Activated naive CD4-positive, alpha-beta T cell treated with anti-CD3 and anti-CD28 coated beads, Interleukin-2, amount 10 ng/mL, durations not matched to agents 7 days and 5 days (primary cell): ENCODE results near the gene ALDH5A1.

Source experiments
- CTCF ChIA-PET: fragments of 350-600 bp; sonication (Branson Sonifier 250); formaldehyde crosslinking; loops from one replicate; lab custom pipeline; 2021; ENCODE audit warnings: antibody characterized with exemption; lab: Charles Lee
- DNase-seq: peaks from one replicate; pipeline ENCODE4 v3.0.0-alpha.2; 2020
- H3K27ac Mint-ChIP-seq: one replicate; pipeline ENCODE4 v1.8.0; 2021; ENCODE audit warnings: mild to moderate bottlenecking, moderate library complexity, mixed read lengths
- H3K27me3 Mint-ChIP-seq: one replicate; pipeline ENCODE4 v1.8.0; 2021; ENCODE audit warnings: mild to moderate bottlenecking, mixed read lengths
- H3K36me3 Mint-ChIP-seq: one replicate; pipeline ENCODE4 v1.8.0; 2021; ENCODE audit warnings: mixed read lengths
- H3K4me1 Mint-ChIP-seq: one replicate; pipeline ENCODE4 v1.8.0; 2021; ENCODE audit warnings: mixed read lengths
- H3K4me3 Mint-ChIP-seq: one replicate; pipeline ENCODE4 v1.8.0; 2021; ENCODE audit warnings: mild to moderate bottlenecking, moderate library complexity, mixed read lengths
- H3K9me3 Mint-ChIP-seq: one replicate; pipeline ENCODE4 v1.8.0; 2021; ENCODE audit warnings: mixed read lengths

ALDH5A1 gene

GRCh38 chr6:24494821-24495795 lies at the start of gene ALDH5A1:
TSS of gene ALDH5A1 (plus strand) at chr6:24494969. CDS start at chr6:24494997, 28 bp downstream.
- H3K36me3 Mint-ChIP-seq = peaks cover 5% of the 10 kb centered on the region
- H3K4me3 Mint-ChIP-seq = peak within 1 kb of the TSS; percentile 74
- DNase-seq = peak; percentile 85
- H3K9me3 Mint-ChIP-seq = peaks cover 5% of the 10 kb centered on the region
- peaks cover 12% of the 10 kb centered on the region for H3K27me3 Mint-ChIP-seq
- CTCF ChIA-PET = interaction anchor here (0.6 to 5.0 kb wide), 19 partner anchors 9 to 596 kb away, joined by 3 to 25 read pairs (median 4); no protein-coding TSS in a partner anchor
- peak within 1 kb of the TSS; percentile 58 for H3K27ac Mint-ChIP-seq
- H3K4me1 Mint-ChIP-seq = peaks cover 16% of the 10 kb centered on the region

GRCh38 chr6:24445704-24446103 lies 49.1 kb upstream of the ALDH5A1 start:
- Mint-ChIP-seq H3K4me1 (no peaks in the 10 kb centered on the region), H3K9me3 (no peaks in the 10 kb centered on the region), H3K27me3 (no peaks in the 10 kb centered on the region), H3K36me3 (no peaks in the 10 kb centered on the region), H3K4me3 (no peak overlapping the region), H3K27ac (no peak overlapping the region)
- CTCF ChIA-PET = no interaction called here
- no peak for DNase-seq

- Mint-ChIP-seq H3K9me3 (no peaks in the 10 kb centered on the region), H3K4me1 (no peaks in the 10 kb centered on the region), H3K27me3 (no peaks in the 10 kb centered on the region), H3K27ac (no peak overlapping the region), H3K4me3 (no peak overlapping the region), H3K36me3 (no peaks in the 10 kb centered on the region)
- DNase-seq = no peak
- CTCF ChIA-PET = no interaction called here
Observed at GRCh38 chr6:24446670-24447069, 48.1 kb upstream of the ALDH5A1 start.

- Mint-ChIP-seq H3K36me3 (no peaks in the 10 kb centered on the region), H3K27ac (no peak overlapping the region), H3K4me3 (no peak overlapping the region), H3K9me3 (no peaks in the 10 kb centered on the region), H3K27me3 (no peaks in the 10 kb centered on the region), H3K4me1 (no peaks in the 10 kb centered on the region)
- CTCF ChIA-PET = no interaction called here
- DNase-seq = no peak
Observed at GRCh38 chr6:24448396-24448795, 46.4 kb upstream of the ALDH5A1 start.

- DNase-seq = no peak
Observed at GRCh38 chr6:24448828-24449525, 45.8 kb upstream of the ALDH5A1 start.

GRCh38 chr6:24451581-24452388 lies 43.0 kb upstream of the ALDH5A1 start:
- H3K36me3 Mint-ChIP-seq = no peaks in the 10 kb centered on the region
- no peak overlapping the region for H3K27ac Mint-ChIP-seq
- no peaks in the 10 kb centered on the region for H3K9me3 Mint-ChIP-seq
- no peaks in the 10 kb centered on the region for H3K4me1 Mint-ChIP-seq
- H3K27me3 Mint-ChIP-seq = no peaks in the 10 kb centered on the region
- no peak overlapping the region for H3K4me3 Mint-ChIP-seq
- no peak for DNase-seq
- CTCF ChIA-PET = no interaction called here

More at GRCh38 chr6:24448828-24449525, 45.8 kb upstream of the ALDH5A1 start:
- Mint-ChIP-seq H3K27me3 (no peaks in the 10 kb centered on the region), H3K4me3 (no peak overlapping the region), H3K36me3 (no peaks in the 10 kb centered on the region), H3K4me1 (no peaks in the 10 kb centered on the region), H3K27ac (no peak overlapping the region), H3K9me3 (no peaks in the 10 kb centered on the region)
- CTCF ChIA-PET = no interaction called here

GRCh38 chr6:24453921-24454320 lies 40.8 kb upstream of the ALDH5A1 start:
- no peaks in the 10 kb centered on the region for H3K9me3 Mint-ChIP-seq
- H3K36me3 Mint-ChIP-seq = no peaks in the 10 kb centered on the region

GRCh38 chr6:24454452-24454851 lies 40.3 kb upstream of the ALDH5A1 start:
- Mint-ChIP-seq H3K9me3 (no peaks in the 10 kb centered on the region), H3K27me3 (no peaks in the 10 kb centered on the region), H3K4me3 (no peak overlapping the region), H3K4me1 (no peaks in the 10 kb centered on the region), H3K36me3 (no peaks in the 10 kb centered on the region), H3K27ac (no peak overlapping the region)
- CTCF ChIA-PET = no interaction called here
- no peak for DNase-seq

More at GRCh38 chr6:24453921-24454320, 40.8 kb upstream of the ALDH5A1 start:
- CTCF ChIA-PET = no interaction called here
- Mint-ChIP-seq H3K27me3 (no peaks in the 10 kb centered on the region), H3K4me1 (no peaks in the 10 kb centered on the region), H3K27ac (no peak overlapping the region), H3K4me3 (no peak overlapping the region)
- DNase-seq = no peak

- H3K9me3 Mint-ChIP-seq = no peaks in the 10 kb centered on the region
- H3K27me3 Mint-ChIP-seq = no peaks in the 10 kb centered on the region
- H3K36me3 Mint-ChIP-seq = no peaks in the 10 kb centered on the region
- CTCF ChIA-PET = no interaction called here
- no peak overlapping the region for H3K27ac Mint-ChIP-seq
- no peak for DNase-seq
- H3K4me1 Mint-ChIP-seq = no peaks in the 10 kb centered on the region
- H3K4me3 Mint-ChIP-seq = no peak overlapping the region
Observed at GRCh38 chr6:24455061-24455460, 39.7 kb upstream of the ALDH5A1 start.

GRCh38 chr6:24458134-24458533 lies 36.6 kb upstream of the ALDH5A1 start:
- no peak overlapping the region for H3K4me3 Mint-ChIP-seq
- no peak for DNase-seq
- CTCF ChIA-PET = no interaction called here
- H3K9me3 Mint-ChIP-seq = no peaks in the 10 kb centered on the region
- no peaks in the 10 kb centered on the region for H3K4me1 Mint-ChIP-seq
- no peaks in the 10 kb centered on the region for H3K27me3 Mint-ChIP-seq
- H3K36me3 Mint-ChIP-seq = no peaks in the 10 kb centered on the region
- H3K27ac Mint-ChIP-seq = no peak overlapping the region

GRCh38 chr6:24458941-24459340 lies 35.8 kb upstream of the ALDH5A1 start:
- DNase-seq = no peak
- CTCF ChIA-PET = no interaction called here
- H3K36me3 Mint-ChIP-seq = no peaks in the 10 kb centered on the region
- no peak overlapping the region for H3K27ac Mint-ChIP-seq
- H3K4me1 Mint-ChIP-seq = no peaks in the 10 kb centered on the region
- no peak overlapping the region for H3K4me3 Mint-ChIP-seq
- no peaks in the 10 kb centered on the region for H3K9me3 Mint-ChIP-seq
- H3K27me3 Mint-ChIP-seq = no peaks in the 10 kb centered on the region

GRCh38 chr6:24460966-24461365 lies 33.8 kb upstream of the ALDH5A1 start:
- H3K9me3 Mint-ChIP-seq = no peaks in the 10 kb centered on the region
- no peak for DNase-seq
- H3K27me3 Mint-ChIP-seq = peaks cover 3% of the 10 kb centered on the region
- CTCF ChIA-PET = no interaction called here
- H3K27ac Mint-ChIP-seq = no peak overlapping the region
- H3K4me1 Mint-ChIP-seq = no peaks in the 10 kb centered on the region
- no peak overlapping the region for H3K4me3 Mint-ChIP-seq
- no peaks in the 10 kb centered on the region for H3K36me3 Mint-ChIP-seq

GRCh38 chr6:24464253-24465038 lies 30.3 kb upstream of the ALDH5A1 start:
- Mint-ChIP-seq H3K4me3 (no peak overlapping the region), H3K27me3 (peaks cover 3% of the 10 kb centered on the region), H3K27ac (no peak overlapping the region), H3K9me3 (no peaks in the 10 kb centered on the region), H3K4me1 (no peaks in the 10 kb centered on the region), H3K36me3 (no peaks in the 10 kb centered on the region)
- DNase-seq = no peak
- CTCF ChIA-PET = no interaction called here
